HG02840 (cell line): ENCODE results near the gene MED13L.
"Not testable (repeated sequence)": the region's sequence is repeated elsewhere in the genome, so short reads cannot be mapped to it uniquely, and the experiment has no call there.

Source experiments
- ATAC-seq: cut with Tn5 transposase; IDR thresholded peaks from one replicate; pipeline ENCODE4 v1.9.1; 2021; ENCODE audit warnings: mild to moderate bottlenecking, moderate library complexity, moderate number of reproducible peaks; ENCODE audit not compliant: unreplicated experiment, low FRiP score

Gene MED13L

DNA sequence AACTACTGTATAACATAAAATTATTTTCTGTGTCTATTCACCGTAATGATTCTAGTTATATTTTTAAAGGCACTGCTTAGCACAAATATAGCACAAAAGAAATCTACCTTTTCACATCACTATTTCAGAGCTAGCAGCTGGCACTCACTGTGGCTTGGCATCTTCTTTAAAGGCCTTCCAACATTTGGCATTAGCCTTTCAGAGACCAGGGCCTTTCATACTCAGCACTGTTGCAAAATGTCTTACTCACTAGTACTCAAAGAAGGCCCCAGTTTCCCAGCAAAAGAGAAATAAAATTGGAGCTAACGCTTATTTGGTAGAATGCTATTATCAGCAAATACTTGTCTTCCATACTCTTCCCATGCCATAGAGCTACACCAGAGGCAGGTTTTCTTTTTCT, 238.4 kb downstream of the MED13L start:
- no peak for ATAC-seq

GRCh38 chr12:116037941-116038837, 239.3 kb downstream of the MED13L start:
- ATAC-seq = no peak

DNA sequence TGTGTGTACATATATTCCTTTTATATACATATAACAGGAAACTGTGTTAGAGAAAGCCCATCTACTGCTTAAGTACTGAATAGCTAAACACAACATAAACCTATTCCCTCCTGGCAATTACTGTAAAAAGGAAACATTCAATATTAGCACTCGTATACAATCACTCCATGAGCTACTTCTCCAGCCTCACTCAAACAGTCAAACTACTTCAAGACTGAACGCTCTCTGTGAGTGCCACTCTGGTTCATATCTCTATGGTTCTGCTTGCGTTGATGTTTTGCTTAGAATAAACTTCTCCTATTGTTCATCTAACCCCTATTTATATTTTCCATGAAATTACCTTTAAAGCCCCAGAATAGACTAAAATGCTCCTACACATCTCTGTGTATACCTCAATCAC, 243.7 kb downstream of the MED13L start:
- ATAC-seq = no peak

- not testable (repeated sequence) for ATAC-seq
These were observed 245.9 kb downstream of the MED13L start for GRCh38 chr12:116031624-116032023.

DNA sequence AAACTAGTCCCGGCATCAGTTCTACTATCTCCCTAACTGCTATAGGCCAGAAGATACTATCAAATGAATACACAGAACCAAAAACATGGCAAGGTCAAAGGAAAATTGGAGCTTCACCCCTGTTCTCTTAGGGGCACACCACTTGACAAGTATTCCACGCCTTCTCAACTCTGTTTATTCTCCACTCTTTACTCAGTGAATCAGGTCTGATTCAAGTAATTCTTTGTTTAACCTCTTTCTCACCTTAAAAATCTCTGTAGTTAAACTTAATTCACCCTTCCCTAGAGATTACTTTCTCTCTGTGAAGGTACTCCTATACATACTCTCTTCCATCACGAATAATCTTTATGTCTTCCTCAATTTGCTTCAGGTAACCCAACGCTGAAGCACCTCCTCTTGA, 248.9 kb downstream of the MED13L start:
- no peak for ATAC-seq

DNA sequence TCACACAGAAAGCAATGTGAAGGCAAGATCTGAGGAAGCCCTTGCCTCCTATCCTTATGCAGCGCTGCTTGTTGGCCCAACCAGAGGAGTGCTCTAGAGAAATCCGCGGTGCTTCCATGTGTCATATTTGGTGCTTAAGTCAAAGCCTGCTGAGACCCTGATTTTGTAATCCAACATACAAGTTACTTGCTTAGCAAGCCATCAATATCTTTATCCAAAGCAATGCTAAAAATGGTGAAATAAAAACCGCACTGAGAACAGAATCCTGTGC, 250.0 kb downstream of the MED13L start:
- ATAC-seq = no peak

GRCh38 chr12:116026768-116027550, 250.5 kb downstream of the MED13L start:
- ATAC-seq = no peak

DNA sequence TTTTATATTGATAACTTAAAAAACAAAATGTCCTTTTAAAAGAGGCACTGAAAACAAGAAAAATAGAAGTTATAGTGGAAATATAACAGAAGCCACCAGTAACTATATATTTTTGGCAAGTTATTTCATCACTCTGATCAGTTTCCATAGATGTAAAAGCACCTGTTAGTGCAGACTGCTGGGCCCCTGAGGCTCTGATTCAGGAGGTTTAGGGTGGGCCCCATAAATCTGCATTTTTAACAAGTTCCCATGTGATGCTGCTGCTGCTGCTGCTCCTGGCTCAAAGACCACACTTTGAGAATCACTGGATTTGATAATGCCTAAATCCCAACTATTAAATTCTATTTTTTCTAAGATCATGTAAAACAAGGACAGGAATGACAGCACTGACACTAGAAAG, 251.1 kb downstream of the MED13L start:
- no peak for ATAC-seq

- ATAC-seq = no peak
These were observed 252.7 kb downstream of the MED13L start for GRCh38 chr12:116024769-116025168.

- no peak for ATAC-seq
These were observed 258.1 kb downstream of the MED13L start for GRCh38 chr12:116019415-116019814.

DNA sequence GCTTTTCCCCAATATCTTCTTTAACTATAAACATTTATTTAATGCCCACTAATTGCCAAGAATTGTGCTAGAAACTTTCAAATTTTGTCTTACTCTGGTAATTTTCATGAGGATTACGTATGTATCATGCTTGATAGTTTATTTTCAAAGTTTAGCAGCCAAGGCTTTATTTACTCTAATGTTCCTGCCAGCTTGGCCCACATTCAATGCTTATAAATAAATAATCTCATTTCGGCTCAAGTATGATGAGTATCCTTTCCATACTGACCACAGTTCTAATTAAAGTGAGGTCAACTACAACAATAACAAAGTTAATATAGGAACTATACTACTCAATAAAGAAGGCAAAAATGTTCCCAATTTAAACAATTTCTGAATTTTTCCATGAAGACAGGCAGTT, 259.2 kb downstream of the MED13L start:
- no peak for ATAC-seq

- ATAC-seq = no peak
These were observed 262.0 kb downstream of the MED13L start for GRCh38 chr12:116015525-116015924.

- no peak for ATAC-seq
These were observed 264.7 kb downstream of the MED13L start for GRCh38 chr12:116012757-116013156.

DNA sequence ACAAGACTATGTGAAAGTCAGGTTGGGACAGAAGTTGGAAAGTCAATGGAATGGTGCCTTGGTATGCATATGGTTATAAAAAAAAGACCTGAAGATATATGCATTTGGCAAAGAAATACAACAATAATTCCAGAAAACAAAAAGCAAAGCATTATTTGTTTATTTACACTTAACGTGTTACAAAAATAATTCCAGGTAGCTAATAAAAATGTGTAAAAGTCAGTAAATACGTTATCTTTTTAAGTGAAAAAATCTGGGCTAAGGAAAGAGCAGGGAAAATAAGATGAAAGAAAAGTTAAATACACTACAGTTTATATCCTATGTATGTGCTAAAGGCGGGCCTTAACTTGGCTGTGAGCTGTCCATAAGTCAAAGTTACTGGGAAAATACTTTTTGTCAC, 266.3 kb downstream of the MED13L start:
- ATAC-seq = no peak

DNA sequence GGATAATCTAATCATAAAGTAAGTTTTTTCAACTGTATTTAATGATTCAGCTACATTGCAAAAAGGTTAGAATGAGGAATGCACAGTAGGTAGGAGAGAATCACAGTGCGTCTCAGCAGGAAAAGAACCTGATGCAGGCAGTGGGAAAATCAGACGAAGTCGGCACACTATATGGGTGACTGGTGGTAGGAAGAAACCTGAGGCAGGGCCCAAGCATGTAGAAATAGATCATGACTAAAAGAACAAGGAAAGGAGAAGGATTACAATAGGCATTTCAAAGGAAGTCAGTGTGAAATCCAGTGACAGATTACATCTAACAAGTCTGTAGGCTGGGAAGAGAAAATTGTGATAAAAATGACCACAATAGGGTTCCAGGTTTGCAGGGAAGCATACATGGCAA, 267.0 kb downstream of the MED13L start:
- no peak for ATAC-seq

- no peak for ATAC-seq
These were observed 267.7 kb downstream of the MED13L start for GRCh38 chr12:116009805-116010204.

DNA sequence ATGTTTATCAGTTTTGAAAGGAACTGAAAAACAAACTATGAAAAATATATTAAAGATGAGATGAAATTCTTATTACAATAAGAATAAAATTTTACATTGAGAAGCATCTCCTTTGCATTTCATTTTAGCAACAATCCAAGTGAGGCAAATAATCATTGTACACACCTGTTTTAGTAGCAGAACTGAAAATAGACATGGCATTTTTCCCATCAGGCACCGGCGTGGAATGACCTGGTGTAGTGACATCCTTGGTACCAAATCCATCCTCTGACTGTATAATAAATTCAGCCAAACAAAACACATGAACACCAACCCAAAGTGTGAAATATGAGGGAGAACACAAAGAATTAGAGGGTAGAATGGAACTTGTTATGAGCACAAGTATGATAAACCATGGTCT, 271.4 kb downstream of the MED13L start:
- ATAC-seq = no peak

DNA sequence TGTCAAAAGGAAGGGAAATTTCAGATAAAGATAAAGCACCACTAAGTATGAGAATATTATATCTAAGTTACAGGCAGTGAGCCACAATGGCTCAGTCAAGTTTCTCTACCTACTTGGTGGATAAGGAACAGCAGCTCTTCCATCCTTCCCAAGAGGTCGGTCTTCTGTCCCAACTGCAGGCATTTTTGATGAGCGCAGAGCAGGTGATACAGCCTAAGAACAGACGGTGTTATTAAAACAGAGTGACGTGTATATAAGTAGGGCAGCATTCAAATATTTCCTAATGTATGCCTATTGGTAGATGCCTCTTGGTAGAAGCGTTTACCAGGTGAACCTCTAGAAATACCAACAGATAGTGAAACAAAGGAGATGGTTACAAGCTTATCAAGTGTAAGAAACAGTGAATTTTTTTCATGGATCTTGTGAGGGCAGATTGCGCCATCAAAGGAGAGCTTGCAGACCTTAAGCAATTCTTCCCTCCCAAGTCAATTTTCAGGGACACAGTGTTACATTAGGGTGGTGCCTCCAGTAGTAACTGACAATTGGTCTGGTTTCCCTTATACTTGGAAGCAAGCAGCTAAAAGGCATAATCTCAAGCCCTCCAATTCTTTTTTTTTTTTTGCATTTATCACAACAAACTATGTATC, 274.5 kb downstream of the MED13L start:
- ATAC-seq = no peak

- ATAC-seq = no peak
These were observed 277.2 kb downstream of the MED13L start for GRCh38 chr12:116000252-116000651.

GRCh38 chr12:115999582-115999981, 277.9 kb downstream of the MED13L start:
- ATAC-seq = no peak

DNA sequence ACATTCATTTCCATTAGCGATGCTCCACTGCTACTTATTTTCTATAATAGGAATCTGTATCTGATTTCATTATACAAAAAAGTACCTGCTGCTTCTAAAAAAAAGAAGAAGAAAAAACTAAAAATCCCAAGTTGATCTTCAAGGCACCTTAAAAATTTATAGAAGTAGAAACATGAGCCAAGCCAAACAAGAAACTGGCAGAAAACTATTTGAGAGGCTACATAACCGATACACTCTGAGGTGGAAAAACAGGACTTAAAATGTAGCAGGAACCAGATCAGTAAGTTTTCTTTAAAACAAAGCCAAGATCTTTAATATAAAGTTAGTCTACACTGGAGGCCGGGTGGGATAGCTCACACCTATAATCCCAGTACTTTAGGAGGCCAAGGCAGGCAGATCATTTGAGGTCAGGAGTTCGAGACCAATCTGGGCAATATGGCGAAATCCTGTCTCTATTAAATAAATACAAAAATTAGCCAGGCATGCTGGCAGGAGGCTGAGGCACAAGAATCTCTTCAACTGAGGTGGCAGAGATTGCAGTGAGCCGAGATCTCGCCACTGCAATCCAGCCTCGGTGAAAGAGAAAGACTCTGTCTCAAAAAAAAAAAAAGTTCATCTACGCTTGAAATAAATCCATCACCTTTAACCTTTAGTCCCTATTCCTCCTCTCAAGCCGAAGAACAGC, 278.6 kb downstream of the MED13L start:
- no peak for ATAC-seq
